Left kidney (tissue), 2 donors: ENCODE results near the gene ZNF100. TPM values are rescaled to one million over a fixed set of nuclear protein-coding genes. Genes with fewer than 3 reads are reported as not detected.

Experiments used
- DNase-seq: peaks from one replicate; pipeline ENCODE4 v3.0.0-alpha.2; 2013
- polyA plus RNA-seq: library from polyadenylated mRNA; unstranded; fragments of 120-200 nt; gene quantifications from one replicate; pipeline ENCODE4 v1.2.1, GENCODE V29; 2013; ENCODE audit not compliant: insufficient read length

Gene ZNF100
- polyA plus RNA-seq, 1 donor, result 20.8 TPM

DNA sequence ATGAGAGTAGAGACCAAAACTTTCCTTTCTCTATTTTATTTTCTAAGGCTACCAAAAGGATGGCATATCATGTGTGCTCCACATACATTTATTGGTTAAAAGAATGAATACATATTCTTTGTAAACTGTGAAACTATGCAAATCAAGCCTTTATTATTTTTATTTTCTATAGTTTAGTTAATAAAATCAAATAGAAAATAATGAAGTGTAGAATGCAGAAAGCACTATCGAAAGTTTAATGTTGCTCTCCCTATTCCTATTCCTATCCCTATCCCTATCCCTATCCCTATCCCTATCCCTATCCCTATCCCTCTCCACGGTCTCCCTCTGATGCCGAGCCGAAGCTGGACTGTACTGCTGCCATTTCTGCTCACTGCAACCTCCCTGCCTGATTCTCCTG lies 60.3 kb downstream of the ZNF100 start:
- no peak for DNase-seq

GRCh38 chr19:21705393-21705792 lies 62.0 kb downstream of the ZNF100 start:
- no peak for DNase-seq

GRCh38 chr19:21704320-21704719 lies 63.1 kb downstream of the ZNF100 start:
- DNase-seq, result no peak

GRCh38 chr19:21699197-21699596 lies 68.2 kb downstream of the ZNF100 start:
- DNase-seq, result no peak

DNA sequence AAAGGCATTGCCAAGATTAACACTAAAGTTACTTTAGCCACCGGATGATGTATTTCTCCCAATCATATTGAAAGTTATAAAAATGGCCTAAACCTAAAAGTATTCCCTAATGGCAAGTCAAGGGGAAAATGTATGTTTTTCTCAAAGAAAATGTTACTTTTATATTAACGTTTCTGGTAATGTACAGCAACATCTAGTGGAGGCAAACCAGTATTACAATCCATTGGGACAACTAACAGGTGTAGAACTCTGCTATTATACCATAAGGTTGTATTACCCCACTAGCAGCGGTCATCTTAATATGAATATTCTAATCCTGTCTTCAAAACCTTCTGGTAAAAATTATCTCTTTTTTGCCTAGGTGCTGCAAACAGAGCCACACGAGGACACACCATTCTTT lies 69.2 kb downstream of the ZNF100 start:
- peak; percentile 66 for DNase-seq

DNA sequence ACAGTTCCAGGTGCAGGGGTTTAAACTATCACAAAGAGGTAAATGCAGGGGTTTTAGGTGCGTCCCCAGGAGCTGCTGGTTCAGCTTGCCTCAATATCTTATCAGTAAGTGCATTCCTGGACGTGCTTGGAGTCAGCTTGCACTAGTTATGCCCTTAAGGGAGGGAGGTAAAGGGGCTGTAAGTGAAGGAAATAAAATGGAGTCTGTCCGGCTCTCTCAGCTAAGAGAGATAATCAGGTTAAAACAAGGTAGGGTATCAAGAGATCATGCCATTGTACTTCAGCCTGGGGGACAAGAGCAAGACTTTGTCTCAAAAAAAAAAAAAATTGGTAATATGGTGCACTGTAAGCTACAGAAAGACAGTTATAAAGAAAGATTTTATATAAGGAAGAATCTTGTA lies 69.7 kb downstream of the ZNF100 start:
- no peak for DNase-seq

GRCh38 chr19:21694171-21694906 lies 73.0 kb downstream of the ZNF100 start:
- no peak for DNase-seq

GRCh38 chr19:21693399-21693798 lies 74.0 kb downstream of the ZNF100 start:
- DNase-seq, result no peak

DNA sequence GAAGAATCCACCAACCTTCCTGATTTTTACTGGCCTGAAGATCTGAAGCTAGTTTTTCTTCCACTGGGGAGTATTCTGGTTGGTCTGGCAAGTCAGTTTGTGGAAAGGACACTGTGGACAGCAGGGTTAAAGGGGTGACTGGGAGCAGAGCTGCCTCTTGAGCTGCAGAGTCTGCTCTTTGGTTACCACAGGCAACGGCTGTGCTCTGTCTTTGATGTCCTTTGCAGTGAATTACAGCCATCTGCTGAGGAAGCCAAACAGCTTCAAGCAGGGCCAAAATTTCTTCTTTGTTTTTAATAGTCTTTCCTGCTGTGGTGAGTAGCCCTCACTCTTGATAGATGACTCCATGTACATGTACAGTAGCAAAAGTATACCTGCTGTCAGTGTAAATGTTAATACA lies 75.7 kb downstream of the ZNF100 start:
- no peak for DNase-seq

DNA sequence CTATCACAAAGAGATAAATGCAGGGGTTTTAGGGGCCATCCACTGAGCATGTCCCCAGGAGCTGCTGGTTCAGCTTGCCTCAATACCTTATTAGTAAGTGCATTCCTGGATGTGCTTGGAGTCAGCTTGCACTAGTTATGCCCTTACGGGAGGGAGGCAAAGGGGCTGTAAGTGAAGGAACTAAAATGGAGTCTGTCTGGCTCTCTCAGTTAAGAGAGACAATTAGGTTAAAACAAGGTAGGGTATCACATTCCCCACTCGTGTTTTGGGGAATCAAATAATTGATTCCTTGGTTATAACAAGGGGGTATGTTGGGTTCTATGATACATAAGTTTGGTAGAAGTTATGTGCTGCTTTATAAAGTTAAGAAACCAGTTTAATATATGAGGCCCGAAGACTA lies 78.9 kb downstream of the ZNF100 start:
- no peak for DNase-seq

GRCh38 chr19:21680671-21681070 lies 86.7 kb downstream of the ZNF100 start:
- no peak for DNase-seq

GRCh38 chr19:21680026-21680425 lies 87.4 kb downstream of the ZNF100 start:
- DNase-seq, result no peak

DNA sequence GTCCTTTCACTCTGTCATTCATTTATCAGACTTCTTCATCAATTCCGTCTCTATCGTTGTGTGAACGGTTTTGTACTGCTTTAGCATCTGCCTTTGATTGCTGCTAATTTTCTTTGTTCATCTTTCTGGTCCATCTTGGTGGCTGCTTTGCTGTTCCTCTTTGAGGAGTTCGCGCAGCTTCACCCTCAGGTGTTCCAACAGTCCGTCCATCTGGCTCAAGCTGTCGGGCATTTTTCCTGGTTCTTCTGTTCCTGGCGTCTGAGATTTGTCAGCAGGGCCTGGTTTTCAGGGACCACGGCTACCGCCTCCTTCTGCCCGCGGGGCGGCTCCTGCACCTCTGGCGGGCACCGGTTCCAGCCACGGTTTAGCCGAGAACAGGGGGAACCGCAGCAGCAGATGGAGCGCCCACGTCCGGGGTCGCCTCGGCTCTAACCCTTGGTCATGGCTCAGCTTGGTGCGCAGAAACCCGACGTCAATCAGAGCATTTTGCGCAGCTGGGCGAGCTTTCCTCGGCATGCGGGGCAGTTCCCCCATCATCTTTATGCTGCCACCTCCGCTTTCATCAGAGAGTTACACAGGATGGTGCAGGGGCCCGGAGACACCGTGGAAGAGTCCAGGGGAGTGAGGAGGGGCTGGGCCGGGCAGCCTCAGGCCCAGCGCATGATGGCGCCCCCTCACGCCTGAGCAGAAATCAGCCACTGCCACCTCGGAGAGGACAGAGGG lies 89.5 kb downstream of the ZNF100 start:
- DNase-seq, result no peak

- DNase-seq, result no peak
Measured at GRCh38 chr19:21674454-21674853, 92.9 kb downstream of the ZNF100 start.

GRCh38 chr19:21673479-21673878 lies 93.9 kb downstream of the ZNF100 start:
- DNase-seq, result peak; percentile 42

Other genes starting within 250 kb of the ZNF100 start
- 56.2 TPM for gene ZNF43, start 68.6 kb upstream of the ZNF100 start, polyA plus RNA-seq
- gene ZNF208, start 243.4 kb upstream of the ZNF100 start, polyA plus RNA-seq, result 4.9 TPM